ENCODE results near the gene MAP3K2.
"Not testable (repeated sequence)": the region's sequence is repeated elsewhere in the genome, so short reads cannot be mapped to it uniquely, and the experiment has no call there.

MAP3K2 gene

DNA sequence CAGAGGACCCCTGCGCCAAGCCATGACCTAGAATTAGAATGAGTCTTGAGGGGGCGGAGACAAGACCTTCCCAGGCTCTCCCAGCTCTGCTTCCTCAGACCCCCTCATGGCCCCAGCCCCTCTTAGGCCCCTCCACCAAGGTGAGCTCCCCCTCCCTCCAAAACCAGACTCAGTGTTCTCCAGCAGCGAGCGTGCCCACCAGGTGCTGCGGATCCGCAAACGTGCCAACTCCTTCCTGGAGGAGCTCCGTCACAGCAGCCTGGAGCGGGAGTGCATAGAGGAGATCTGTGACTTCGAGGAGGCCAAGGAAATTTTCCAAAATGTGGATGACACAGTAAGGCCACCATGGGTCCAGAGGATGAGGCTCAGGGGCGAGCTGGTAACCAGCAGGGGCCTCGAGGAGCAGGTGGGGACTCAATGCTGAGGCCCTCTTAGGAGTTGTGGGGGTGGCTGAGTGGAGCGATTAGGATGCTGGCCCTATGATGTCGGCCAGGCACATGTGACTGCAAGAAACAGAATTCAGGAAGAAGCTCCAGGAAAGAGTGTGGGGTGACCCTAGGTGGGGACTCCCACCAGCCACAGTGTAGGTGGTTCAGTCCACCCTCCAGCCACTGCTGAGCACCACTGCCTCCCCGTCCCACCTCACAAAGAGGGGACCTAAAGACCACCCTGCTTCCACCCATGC is 33.5 kb upstream of the MAP3K2 start:
- DNase-seq: no peak

DNA sequence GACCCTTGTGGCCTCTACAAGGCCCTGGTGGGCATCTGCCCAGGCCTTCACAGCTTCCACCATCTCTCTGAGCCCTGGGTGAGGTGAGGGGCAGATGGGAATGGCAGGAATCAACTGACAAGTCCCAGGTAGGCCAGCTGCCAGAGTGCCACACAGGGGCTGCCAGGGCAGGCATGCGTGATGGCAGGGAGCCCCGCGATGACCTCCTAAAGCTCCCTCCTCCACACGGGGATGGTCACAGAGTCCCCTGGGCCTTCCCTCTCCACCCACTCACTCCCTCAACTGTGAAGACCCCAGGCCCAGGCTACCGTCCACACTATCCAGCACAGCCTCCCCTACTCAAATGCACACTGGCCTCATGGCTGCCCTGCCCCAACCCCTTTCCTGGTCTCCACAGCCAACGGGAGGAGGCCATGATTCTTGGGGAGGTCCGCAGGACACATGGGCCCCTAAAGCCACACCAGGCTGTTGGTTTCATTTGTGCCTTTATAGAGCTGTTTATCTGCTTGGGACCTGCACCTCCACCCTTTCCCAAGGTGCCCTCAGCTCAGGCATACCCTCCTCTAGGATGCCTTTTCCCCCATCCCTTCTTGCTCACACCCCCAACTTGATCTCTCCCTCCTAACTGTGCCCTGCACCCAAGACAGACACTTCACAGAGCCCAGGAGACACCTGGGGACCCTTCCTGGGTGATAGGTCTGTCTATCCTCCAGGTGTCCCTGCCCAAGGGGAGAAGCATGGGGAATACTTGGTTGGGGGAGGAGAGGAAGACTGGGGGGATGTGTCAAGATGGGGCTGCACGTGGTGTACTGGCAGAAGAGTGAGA is 32.5 kb upstream of the MAP3K2 start:
- DNase-seq: no peak

DNA sequence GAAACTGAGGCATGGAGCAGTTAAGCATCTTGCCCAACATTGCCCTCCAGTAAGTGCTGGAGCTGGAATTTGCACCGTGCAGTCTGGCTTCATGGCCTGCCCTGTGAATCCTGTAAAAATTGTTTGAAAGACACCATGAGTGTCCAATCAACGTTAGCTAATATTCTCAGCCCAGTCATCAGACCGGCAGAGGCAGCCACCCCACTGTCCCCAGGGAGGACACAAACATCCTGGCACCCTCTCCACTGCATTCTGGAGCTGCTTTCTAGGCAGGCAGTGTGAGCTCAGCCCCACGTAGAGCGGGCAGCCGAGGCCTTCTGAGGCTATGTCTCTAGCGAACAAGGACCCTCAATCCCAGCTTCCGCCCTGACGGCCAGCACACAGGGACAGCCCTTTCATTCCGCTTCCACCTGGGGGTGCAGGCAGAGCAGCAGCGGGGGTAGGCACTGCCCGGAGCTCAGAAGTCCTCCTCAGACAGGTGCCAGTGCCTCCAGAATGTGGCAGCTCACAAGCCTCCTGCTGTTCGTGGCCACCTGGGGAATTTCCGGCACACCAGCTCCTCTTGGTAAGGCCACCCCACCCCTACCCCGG is 31.8 kb upstream of the MAP3K2 start:
- no peak for DNase-seq

DNA sequence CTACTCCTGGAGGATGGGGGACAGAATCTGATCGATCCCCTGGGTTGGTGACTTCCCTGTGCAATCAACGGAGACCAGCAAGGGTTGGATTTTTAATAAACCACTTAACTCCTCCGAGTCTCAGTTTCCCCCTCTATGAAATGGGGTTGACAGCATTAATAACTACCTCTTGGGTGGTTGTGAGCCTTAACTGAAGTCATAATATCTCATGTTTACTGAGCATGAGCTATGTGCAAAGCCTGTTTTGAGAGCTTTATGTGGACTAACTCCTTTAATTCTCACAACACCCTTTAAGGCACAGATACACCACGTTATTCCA is 31.3 kb upstream of the MAP3K2 start:
- DNase-seq: no peak

DNA sequence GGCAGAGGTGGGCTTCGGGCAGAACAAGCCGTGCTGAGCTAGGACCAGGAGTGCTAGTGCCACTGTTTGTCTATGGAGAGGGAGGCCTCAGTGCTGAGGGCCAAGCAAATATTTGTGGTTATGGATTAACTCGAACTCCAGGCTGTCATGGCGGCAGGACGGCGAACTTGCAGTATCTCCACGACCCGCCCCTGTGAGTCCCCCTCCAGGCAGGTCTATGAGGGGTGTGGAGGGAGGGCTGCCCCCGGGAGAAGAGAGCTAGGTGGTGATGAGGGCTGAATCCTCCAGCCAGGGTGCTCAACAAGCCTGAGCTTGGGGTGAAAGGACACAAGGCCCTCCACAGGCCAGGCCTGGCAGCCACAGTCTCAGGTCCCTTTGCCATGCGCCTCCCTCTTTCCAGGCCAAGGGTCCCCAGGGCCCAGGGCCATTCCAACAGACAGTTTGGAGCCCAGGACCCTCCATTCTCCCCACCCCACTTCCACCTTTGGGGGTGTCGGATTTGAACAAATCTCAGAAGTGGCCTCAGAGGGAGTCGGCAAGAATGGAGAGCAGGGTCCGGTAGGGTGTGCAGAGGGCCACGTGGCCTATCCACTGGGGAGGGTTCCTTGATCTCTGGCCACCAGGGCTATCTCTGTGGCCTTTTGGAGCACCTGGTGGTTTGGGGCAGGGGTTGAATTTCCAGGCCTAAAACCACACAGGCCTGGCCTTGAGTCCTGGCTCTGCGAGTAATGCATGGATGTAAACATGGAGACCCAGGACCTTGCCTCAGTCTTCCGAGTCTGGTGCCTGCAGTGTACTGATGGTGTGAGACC is 30.7 kb upstream of the MAP3K2 start, which contains the start of gene PROC:
Gene PROC, plus strand, starts transcription at position 128 of the 812 bp plus-strand sequence. CDS start 1,516 bp downstream, outside the sequence.
- DNase-seq: no peak

DNA sequence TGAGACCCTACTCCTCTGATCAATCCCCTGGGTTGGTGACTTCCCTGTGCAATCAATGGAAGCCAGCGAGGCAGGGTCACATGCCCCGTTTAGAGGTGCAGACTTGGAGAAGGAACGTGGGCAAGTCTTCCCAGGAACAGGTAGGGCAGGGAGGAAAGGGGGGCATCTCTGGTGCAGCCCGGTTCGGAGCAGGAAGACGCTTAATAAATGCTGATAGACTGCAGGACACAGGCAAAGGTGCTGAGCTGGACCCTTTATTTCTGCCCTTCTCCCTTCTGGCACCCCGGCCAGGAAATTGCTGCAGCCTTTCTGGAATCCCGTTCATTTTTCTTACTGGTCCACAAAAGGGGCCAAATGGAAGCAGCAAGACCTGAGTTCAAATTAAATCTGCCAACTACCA is 29.6 kb upstream of the MAP3K2 start:
- DNase-seq: no peak

DNA sequence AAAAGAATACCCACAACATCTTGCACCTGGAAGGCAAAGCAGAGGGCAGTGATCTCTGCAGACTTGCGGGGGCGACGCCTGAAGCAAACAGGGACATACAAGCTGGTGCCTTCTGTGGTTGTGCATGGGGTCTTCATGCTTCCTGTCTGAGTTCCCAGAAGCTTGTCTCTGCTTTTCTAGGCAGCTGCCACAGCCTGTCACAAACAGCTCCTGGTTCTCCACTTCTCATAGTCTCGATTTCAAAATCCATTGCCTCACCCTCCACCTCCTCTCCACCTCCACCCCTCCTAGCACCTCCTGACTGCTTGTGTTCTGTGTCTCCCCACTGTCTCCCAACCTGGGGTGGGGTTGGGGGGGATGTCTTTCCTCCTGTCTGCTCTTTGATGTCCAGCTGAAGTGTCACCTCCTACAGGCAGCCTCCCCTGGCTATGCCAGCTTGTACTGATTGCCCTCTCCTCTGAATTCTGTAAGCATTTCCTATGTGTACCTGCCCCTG is 28.8 kb upstream of the MAP3K2 start:
- no peak for DNase-seq

DNA sequence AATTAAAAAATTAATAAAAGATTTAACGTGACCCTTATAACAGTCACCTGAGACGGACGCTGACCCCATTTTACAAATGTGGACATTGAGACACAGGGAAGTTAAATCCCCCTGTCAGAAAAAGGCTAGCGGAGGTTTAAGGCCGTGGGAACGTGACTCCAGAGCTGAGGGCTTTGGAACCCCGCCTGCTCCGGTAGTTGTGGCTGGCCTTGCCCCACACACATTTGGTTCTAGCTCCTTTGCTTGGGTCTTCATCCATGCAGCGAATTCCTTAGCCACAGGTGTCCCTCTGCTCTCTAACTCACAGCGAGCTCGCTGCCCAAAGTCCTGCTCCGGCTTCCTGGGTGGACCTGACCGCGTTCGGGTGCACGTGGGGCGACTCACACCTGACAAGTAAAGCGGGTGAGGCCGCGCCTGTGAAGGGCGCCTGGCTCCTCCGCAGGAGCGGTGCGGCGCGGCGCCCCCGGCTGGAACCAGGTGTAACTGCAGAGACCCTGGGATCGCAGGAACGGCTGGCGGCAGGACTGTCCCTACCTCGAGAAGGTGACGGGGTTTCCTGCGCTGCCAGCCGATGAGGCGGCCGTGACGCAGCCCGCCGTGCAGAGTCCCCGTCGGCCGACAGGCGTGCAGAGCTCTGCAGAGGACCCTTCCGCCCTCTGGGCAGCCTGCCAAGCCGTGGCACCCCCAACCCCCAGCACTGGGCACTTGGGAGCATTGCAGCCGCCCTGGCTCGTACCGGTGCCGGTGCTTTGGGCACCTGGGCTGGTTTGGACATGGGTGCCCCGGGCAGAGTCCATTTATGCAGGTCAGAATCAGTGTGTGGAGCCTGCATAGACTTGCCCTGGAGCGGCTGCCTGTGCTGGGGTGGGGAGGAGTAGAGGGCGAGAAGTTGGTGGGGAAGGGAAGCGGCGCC is 28.1 kb upstream of the MAP3K2 start:
- DNase-seq: peak; percentile 79

DNA sequence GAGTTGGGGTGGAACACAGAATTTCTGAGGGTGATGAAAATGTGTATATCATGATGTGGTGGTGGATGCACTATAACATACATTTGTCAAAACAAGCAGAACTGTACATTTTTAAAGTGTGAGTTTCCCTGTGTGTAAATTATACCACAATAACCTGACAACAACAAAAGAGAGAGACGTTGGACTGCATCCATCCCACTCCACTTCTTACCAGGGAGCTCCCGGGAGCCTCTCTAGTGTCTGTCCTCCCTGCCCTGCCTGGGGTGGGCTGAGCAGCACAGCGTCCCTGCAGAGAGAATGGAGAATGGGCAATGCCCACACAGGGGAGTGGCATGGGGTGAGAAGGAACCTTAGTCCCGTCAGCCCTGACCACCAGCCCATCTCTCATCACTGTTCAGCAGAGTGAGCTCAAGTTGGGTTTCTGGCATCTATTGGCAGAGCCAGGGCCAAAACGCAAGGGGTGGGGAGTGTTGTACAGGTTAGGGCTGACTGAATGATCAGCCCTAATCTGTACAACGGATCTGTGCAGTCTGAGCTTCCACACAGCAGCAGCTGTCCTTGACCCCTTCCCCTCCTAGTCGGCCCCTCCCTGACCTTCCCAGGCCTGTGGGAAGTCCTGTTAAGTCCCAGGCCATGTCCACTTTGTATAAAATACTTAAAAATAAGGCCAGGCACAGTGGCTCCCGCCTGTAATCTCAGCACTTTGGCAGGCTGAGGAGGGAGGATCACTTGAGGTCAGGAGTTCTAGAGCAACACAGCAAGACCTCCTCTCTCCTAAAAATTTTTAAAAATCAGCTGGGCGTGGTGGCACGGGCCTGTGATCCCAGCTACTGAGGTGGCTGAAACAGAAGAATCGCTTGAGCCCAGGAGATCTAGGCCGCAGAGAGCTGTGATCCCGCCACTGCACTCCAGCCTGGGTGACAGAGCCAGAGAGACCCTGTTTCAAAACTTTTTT is 27.1 kb upstream of the MAP3K2 start:
- DNase-seq: no peak

DNA sequence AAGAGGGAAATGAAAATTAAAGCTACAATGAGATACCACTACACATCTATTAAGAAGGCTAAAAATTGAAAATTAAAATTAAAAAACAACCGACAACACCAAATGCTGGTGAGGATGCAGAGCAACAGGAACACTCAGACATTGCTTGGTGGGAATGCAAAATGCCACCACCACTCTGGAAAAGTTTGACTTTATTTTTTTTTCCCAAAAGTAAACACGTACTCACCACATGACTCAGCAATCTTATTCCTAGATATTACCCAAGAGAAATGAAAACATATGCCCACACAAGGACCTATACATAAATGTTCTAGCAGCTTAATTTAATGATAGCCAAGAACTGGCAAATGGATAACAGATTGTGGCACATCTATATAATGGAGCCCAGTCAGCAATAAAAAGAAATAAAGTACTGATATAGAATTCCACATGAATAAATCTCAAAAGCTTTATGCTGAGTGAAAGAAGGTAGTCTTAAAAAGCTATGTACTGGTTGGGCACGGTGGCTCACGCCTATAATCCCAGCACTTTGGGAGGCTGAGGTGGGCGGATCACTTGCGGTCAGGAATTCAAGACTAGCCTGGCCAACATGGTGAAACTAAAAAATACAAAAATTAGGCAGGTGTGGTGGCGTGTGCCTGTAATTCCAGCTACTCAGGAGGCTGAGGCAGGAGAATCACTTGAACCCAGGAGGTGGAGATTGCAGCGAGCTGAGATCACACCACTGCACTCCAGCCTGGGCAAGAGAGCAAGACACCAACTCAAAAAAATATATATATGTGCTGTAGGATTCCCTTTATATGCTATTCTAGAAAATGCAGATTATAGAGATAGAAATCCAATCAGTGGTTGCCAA is 26.2 kb upstream of the MAP3K2 start:
- DNase-seq: no peak

DNA sequence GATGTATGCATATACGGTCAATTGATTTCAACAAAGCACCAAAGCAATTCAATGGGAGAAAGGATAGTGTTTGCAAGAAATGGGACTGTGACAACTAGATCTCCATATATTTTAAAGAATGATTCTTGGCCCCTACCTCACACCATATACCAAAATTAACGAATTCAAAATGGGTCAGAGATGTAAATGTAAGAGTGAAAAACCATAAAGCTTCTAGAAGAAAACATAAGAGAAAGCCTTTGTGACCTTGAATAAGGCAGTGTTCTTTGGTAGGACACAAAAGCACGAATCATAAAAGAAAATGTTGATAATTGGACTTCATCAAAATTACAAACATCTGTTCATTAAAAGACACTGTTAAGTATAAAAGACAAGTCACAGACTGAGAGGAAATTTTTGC is 25.4 kb upstream of the MAP3K2 start:
- no peak for DNase-seq

DNA sequence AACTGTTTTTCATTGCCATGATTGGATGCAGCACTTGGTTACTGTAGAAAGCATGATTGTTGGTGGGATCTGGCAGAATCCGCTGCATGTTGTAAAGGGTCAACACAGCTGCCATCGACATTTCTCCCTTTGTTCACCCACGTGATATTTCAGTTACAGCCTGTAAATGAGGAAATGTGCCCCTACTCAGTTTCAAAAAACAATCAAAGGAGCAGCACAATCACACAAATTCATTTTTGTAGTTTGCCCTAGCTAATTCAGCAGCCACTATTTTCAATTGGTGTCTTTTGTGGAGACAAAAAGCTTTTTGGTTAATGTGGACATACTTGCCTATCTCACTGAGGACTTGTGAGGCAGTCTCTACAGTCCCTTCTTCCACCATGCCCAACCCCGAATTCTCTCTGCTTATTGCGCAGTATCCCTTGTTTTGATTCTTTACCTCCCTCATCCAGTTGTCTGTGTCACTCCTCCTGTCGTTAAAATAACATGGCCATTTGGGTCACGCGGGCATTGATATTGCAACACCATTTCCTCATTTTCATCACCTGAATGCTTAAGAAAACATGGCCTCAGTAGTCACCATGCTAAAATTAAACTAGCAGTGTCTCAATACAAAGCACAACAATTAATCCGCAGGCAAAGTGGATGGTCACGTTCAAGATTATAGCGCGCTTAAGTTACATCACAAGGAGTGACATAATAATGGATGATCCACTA is 24.0 kb upstream of the MAP3K2 start:
- no peak for DNase-seq

DNA sequence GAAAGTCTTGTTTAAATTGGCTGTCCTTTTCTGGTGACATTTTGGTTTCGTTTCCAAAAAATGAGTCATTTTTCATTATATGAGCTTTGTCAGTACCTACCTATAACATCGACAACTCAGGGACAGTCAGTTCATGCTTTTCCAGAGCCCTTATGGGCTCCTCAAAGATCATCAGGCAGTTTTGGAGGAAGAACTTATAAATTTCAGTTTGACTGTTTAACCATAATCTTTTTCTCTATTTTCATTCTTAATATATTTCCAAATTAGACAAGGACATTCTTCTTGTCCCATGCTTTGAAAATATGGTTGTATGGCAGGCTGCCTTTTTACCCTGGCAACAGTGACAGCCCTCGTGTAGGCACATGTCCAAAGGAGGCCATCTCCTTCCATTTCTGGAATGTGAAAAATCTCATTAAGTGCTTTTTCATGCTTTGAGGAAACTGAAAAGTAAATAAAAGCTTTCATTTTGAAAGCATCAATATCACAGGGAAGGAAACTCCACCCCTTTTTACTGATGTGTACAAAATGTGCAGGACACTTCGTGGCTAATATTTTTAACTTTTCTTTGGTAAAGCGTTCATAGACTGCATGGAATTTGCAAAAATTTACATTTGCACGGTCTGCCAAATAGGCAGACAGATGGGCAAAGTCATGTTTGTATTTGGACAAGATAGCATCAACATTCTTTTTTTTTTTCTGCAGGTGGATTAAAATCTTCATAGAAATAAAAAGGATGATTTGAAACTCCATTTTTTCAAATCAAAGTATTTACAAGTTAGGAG is 23.3 kb upstream of the MAP3K2 start:
- DNase-seq: no peak

DNA sequence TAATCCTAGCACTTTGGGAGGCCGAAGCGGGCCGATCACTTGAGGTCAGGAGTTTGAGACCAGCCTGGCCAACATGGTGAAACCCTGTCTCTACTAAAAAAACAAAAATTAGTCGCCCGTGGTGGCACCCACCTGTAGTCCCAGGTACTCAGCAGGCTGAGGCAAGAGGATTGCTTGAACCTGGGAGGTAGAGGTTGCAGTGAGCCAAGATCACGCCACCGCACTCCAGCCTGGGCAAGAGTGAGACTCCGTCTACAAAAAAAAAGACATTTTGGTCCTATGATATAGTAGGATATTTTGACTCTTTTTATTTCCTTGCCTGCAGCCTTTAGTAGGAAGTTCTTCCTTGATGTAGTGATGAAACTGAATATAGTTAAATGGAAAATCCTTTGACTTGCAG is 21.9 kb upstream of the MAP3K2 start:
- DNase-seq: not testable (repeated sequence)

DNA sequence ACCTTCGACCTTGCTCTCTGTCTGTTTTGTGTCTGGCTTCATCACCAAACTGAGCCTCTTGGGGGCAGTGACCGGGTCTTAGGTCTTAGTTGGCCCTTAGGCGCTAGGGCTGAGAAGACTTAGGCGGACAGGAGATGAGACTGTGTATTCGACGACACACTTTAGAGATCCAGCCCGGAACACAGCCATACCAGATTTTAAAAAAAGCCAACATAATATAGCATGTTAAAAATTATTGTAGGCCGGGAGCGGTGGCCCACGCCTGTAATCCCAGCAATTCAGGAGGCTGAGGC is 21.0 kb upstream of the MAP3K2 start:
- no peak for DNase-seq

DNA sequence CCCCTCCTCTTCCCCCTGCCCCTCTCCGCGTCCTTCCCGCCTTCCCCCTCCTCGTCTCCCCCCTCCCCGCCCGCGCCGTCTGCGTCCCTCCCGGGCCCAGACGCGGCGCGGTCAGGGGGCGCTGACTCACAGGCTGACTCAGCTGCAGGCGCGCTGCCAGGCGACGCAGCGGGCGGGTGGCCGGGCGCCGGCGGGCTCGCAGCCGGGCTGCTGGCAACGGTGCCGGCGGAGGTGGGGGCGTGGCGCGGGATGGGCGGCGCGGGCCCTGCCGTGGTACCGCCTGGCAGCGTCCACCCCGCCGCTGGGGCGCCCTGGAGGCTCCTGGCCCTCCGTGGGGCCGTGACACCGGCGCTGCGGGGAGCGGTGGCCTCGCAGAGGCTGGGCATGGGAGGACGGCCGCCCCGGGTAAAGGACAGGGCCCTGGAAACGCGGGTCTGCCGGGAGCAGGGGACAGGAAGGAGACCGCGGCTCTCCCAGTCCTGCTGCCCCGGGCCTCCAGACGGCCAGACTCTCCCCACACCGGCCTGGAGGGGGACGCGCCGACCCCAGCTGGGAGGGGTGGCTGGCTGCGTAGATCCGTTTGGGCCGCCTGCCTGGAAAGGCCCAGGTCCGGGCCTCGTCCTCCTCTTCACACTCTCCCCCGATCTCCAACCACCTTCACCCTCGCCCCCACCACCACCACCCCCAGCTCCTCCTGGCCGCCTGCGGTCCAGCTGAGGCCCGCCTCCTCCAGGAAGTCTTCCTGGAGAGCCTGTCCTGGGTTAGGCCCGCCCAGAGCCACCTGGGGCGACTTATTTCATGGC is 20.4 kb upstream of the MAP3K2 start:
- DNase-seq: peak; percentile 88

DNA sequence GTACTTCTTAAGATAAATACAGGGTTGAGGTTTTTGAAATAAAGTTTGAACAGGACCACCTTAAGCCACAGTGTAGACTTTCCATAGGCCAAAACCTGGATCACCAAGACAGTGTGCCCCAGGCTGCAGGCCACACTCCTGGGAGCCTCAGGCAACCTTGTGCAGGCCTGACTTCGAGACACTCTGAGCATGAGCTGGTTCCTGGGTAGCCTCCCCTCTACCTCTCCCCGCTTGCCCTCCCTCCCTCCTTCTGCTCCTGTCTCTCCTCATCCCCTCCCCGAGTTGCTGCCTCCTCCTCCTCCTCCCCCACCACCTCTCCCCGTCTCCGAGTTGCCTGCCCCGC is 19.9 kb upstream of the MAP3K2 start:
- DNase-seq: no peak

DNA sequence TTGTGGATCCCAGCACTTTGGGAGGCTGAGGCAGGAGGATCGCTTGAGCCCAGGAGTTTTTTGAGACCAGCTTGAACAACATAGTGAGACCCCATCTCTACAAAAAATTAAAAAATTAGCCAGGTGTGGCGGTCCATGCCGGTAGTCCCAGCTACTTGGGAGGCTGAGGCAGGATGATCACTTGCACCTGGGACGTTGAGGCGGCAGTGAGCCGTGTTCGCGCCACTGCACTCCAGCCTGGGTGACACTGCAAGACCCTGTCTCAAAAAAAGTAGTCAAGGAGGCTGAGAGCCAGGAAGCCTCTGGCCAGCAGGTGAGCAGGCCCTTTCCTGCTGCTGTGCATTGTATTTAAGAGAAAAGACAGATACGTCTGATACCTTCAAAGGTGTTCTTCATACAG is 19.3 kb upstream of the MAP3K2 start:
- no peak for DNase-seq
